Measurements from ENCODE around the gene DGAT2L6. TPM values are rescaled to one million over a fixed set of nuclear protein-coding genes. Genes with fewer than 3 reads are reported as not detected.
"Not testable (repeated sequence)": the region's sequence is repeated elsewhere in the genome, so short reads cannot be mapped to it uniquely, and the experiment has no call there.

The DGAT2L6 gene
- total RNA-seq, 1 experiment from 2014 or later, result not detected

DNA sequence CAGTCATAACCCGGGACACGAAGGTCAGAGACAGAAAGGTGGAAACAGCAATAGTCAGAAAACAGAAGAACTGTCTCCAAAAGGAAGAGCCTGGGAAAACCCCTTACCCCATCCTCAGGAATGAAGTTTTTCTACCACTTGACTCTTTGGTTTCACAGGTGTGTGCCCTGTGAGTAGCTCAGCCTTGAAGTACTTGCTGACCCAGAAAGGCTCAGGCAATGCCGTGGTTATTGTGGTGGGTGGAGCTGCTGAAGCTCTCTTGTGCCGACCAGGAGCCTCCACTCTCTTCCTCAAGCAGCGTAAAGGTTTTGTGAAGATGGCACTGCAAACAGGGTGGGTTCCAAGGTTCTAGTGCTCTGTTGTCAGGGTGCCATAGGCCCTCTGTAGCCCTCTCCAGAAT is 24.4 kb downstream of the DGAT2L6 start:
- ChIA-PET CTCF (no interaction called here), POLR2A (no interaction called here)
- Histone ChIP-seq H3K27me3 (replicated peaks; ENCODE audit: control insufficient read depth, insufficient read depth, low read length) (no peaks in the 10 kb centered on the region), H3K4me3 (ENCODE audit: low read depth, low read length) (no peak overlapping the region), H3K9me3 (no peaks in the 10 kb centered on the region), H3K36me3 (ENCODE audit: control insufficient read depth, insufficient read depth, low read length) (no peaks in the 10 kb centered on the region), H3K4me1 (no peaks in the 10 kb centered on the region)
- Mint-ChIP-seq H3K4me1 (ENCODE audit: low read depth, unreplicated experiment) (no peaks in the 10 kb centered on the region), H3K27me3 (ENCODE audit: insufficient read depth, unreplicated experiment) (peaks cover 17% of the 10 kb centered on the region), H3K9me3 (ENCODE audit: unreplicated experiment) (no peaks in the 10 kb centered on the region), H3K27ac (ENCODE audit: unreplicated experiment) (no peak overlapping the region), H3K4me3 (ENCODE audit: unreplicated experiment) (no peak overlapping the region), H3K36me3 (ENCODE audit: insufficient read depth, unreplicated experiment) (peaks cover 4% of the 10 kb centered on the region)
- no peak for DNase-seq
- BruUV-seq (replicated peaks), result no TSS peak
- TF ChIP-seq, protein P1, sequence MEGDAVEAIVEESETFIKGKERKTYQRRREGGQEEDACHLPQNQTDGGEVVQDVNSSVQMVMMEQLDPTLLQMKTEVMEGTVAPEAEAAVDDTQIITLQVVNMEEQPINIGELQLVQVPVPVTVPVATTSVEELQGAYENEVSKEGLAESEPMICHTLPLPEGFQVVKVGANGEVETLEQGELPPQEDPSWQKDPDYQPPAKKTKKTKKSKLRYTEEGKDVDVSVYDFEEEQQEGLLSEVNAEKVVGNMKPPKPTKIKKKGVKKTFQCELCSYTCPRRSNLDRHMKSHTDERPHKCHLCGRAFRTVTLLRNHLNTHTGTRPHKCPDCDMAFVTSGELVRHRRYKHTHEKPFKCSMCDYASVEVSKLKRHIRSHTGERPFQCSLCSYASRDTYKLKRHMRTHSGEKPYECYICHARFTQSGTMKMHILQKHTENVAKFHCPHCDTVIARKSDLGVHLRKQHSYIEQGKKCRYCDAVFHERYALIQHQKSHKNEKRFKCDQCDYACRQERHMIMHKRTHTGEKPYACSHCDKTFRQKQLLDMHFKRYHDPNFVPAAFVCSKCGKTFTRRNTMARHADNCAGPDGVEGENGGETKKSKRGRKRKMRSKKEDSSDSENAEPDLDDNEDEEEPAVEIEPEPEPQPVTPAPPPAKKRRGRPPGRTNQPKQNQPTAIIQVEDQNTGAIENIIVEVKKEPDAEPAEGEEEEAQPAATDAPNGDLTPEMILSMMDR (IDR thresholded peaks at IDR 0.05; ENCODE audit: insufficient read depth in 1 of 2, low read depth in 1 of 2, low read length in 1 of 2, severe bottlenecking in 1 of 2, unreplicated experiment in 1 of 2), result no peak
- intact Hi-C loops (cut with micrococcal nuclease; ENCODE audit: unreplicated experiment), result no loop called here

DNA sequence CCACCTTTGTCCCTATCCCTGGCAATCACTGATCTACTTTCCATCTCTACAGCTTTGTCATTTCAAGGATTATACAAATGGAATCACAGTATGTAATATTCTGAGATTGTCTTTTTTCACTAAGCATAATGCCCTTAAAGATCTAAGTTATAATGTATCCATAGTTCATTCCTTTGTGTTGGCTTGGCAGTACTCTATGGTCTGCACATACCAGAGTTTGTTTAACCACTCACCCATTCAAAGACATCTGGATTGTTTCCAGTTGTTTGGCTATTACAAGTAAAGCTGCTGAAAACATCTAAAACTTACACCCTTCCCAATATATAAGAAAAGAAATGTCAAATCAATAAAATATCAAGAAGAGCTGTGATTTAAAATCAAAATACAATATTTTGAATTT is 31.2 kb downstream of the DGAT2L6 start:
- CTCF ChIA-PET, result interaction anchor here (0.5 kb wide), 1 partner anchor 65 kb away, joined by 4 read pairs; no protein-coding TSS in a partner anchor
- POLR2A ChIA-PET, result no interaction called here
- H3K4me1 Mint-ChIP-seq (ENCODE audit: low read depth, unreplicated experiment), result no peaks in the 10 kb centered on the region
- H3K27me3 Mint-ChIP-seq (ENCODE audit: insufficient read depth, unreplicated experiment), result peaks cover 17% of the 10 kb centered on the region
- H3K36me3 ChIP-seq (ENCODE audit: control insufficient read depth, insufficient read depth, low read length), result no peaks in the 10 kb centered on the region
- H3K4me3 ChIP-seq (ENCODE audit: low read depth, low read length), result no peak overlapping the region
- no peak overlapping the region for H3K4me3 Mint-ChIP-seq (ENCODE audit: unreplicated experiment)
- H3K36me3 Mint-ChIP-seq (ENCODE audit: insufficient read depth, unreplicated experiment), result peaks cover 4% of the 10 kb centered on the region
- H3K27me3 ChIP-seq (replicated peaks; ENCODE audit: control insufficient read depth, insufficient read depth, low read length), result no peaks in the 10 kb centered on the region
- TF ChIP-seq, protein P1 (IDR thresholded peaks at IDR 0.05; ENCODE audit: insufficient read depth in 1 of 2, low read depth in 1 of 2, low read length in 1 of 2, severe bottlenecking in 1 of 2, unreplicated experiment in 1 of 2), result no peak
- H3K4me1 ChIP-seq, result no peaks in the 10 kb centered on the region
- no peaks in the 10 kb centered on the region for H3K9me3 Mint-ChIP-seq (ENCODE audit: unreplicated experiment)
- no TSS peak for BruUV-seq (replicated peaks)
- no peaks in the 10 kb centered on the region for H3K9me3 ChIP-seq
- DNase-seq, result no peak
- H3K27ac Mint-ChIP-seq (ENCODE audit: unreplicated experiment), result no peak overlapping the region
- intact Hi-C loops (cut with micrococcal nuclease; ENCODE audit: unreplicated experiment), result no loop called here

DNA sequence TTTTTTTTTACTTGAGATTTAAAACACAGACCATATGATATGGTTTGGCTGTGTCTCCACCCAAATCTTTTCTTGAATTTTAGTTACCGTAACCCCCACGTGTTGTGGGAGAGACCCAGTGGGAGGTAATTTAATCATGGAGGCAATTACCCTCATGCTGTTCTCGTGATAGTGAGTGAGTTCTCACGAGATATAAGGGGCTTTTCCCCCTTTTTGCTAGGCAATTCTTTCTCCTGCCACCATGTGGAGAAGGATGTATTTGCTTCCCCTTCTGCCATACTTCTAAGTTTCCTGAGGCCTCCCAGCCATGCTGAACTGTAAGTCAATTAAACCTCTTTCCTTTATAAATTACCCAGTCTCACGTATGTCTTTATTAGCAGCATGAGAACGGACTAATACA is 32.3 kb downstream of the DGAT2L6 start:
- H3K9me3 Mint-ChIP-seq (ENCODE audit: unreplicated experiment); H3K9me3 ChIP-seq; H3K4me3 ChIP-seq (ENCODE audit: low read depth, low read length); H3K4me1 ChIP-seq; H3K4me3 Mint-ChIP-seq (ENCODE audit: unreplicated experiment); H3K36me3 Mint-ChIP-seq (ENCODE audit: insufficient read depth, unreplicated experiment); intact Hi-C loops (cut with micrococcal nuclease; ENCODE audit: unreplicated experiment); H3K27ac Mint-ChIP-seq (ENCODE audit: unreplicated experiment); DNase-seq; H3K4me1 Mint-ChIP-seq (ENCODE audit: low read depth, unreplicated experiment); POLR2A ChIA-PET; H3K36me3 ChIP-seq (ENCODE audit: control insufficient read depth, insufficient read depth, low read length); BruUV-seq (replicated peaks); CTCF ChIA-PET; H3K27me3 ChIP-seq (replicated peaks; ENCODE audit: control insufficient read depth, insufficient read depth, low read length): not testable (repeated sequence)
- peaks cover 10% of the 10 kb centered on the region for H3K27me3 Mint-ChIP-seq (ENCODE audit: insufficient read depth, unreplicated experiment)

All from Caco-2 (cell line).